ENCODE data around the gene PRPF38B.
"Not testable (repeated sequence)": the region's sequence is repeated elsewhere in the genome, so short reads cannot be mapped to it uniquely, and the experiment has no call there.

Gene PRPF38B, protein sequence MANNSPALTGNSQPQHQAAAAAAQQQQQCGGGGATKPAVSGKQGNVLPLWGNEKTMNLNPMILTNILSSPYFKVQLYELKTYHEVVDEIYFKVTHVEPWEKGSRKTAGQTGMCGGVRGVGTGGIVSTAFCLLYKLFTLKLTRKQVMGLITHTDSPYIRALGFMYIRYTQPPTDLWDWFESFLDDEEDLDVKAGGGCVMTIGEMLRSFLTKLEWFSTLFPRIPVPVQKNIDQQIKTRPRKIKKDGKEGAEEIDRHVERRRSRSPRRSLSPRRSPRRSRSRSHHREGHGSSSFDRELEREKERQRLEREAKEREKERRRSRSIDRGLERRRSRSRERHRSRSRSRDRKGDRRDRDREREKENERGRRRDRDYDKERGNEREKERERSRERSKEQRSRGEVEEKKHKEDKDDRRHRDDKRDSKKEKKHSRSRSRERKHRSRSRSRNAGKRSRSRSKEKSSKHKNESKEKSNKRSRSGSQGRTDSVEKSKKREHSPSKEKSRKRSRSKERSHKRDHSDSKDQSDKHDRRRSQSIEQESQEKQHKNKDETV

GRCh38 chr1:108691942-108692723, at the start of gene PRPF38B:
PRPF38B (plus strand) TSS chr1:108692310; CDS start chr1:108692592, 282 bp downstream.
- DNase-seq (ENCODE audit: low read depth) = peak; percentile 86

- peak; percentile 27 for DNase-seq (ENCODE audit: low read depth)
Measured at GRCh38 chr1:108643492-108644335, 48.4 kb upstream of the PRPF38B start.

DNA sequence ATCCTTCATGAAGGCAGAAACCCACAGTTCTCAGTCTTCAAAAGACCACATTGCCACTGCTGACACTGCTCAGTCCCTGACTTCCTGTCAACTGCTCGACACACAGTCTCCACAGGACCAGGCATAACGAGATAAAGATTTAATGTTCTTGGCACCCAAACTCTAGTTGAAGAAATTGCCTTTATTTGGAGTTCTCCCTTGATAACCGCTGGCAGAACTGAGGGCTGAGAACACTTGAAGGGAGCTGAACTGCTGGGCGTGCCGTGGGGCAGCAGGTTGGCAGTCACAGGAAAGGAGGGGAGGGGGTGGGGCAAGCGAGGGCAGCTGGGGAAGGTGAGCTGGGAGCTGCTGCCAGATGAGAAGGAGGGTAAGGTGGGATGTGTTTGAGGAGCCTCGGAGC, 47.1 kb upstream of the PRPF38B start:
- no peak for DNase-seq (ENCODE audit: low read depth)

DNA sequence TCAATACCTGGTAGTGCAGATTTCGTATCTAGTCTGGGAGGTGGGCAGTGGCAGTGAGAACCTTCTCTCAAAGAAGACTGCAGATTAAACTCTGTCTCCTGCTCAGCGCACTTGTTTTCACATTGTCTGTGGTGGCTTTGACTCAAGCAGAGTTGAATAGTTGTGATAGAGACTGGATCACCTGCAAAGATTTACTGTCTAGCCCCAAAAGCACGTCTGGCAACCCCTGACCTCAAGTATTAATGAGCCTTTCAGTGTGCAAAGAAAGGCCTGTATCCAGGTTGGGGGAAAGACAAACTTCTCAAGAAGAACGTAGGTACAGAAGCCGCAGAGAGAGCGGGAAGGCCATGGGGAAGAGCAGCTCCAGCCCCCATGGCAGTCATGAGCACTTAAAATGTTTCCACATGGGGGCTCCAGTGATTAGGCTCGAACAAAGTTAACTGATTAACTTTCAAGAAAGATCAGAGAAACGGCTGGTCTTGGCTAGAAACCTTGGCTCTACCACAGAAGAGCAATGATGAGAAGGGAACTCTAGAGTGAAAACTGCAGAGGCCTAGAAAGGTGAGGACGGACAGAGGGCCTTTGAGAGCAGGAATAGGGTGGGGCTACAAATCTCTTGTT, 46.4 kb upstream of the PRPF38B start:
- no peak for DNase-seq (ENCODE audit: low read depth)

GRCh38 chr1:108646265-108646647, 45.9 kb upstream of the PRPF38B start:
- DNase-seq (ENCODE audit: low read depth) = no peak

- DNase-seq (ENCODE audit: low read depth) = peak; percentile 73
Measured at GRCh38 chr1:108646648-108647269, 45.4 kb upstream of the PRPF38B start.

DNA sequence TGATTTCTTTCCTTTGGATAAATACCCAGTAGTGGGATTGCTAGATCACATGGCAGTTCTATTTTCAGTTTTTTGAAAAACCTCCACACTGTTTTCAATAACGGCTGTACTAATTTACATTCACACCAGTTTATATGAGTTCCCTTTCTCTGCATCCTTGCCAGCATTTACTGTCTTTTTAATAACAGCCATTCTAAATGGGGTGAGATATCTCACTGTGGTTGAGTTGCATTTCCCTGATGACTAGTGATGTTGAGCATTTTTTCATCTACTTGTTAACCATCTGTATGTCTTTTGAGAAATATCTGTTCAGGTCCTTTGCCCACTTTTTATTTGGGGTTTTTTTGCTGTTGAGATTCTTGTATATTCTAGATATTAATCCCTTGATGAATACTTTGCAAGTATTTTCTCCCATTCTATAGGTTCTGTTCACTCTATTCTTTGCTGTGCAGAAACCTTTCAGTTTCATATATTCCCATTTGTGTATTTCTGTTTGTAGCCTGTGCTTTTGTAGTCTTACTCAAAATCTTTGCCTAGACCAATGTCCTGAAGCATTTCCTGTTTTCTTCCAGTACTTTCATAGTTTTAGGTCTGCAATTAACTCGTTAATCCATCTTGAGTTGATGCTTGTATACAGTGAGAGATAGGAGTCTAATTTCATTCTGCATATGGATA, 38.5 kb upstream of the PRPF38B start:
- no peak for DNase-seq (ENCODE audit: low read depth)

DNA sequence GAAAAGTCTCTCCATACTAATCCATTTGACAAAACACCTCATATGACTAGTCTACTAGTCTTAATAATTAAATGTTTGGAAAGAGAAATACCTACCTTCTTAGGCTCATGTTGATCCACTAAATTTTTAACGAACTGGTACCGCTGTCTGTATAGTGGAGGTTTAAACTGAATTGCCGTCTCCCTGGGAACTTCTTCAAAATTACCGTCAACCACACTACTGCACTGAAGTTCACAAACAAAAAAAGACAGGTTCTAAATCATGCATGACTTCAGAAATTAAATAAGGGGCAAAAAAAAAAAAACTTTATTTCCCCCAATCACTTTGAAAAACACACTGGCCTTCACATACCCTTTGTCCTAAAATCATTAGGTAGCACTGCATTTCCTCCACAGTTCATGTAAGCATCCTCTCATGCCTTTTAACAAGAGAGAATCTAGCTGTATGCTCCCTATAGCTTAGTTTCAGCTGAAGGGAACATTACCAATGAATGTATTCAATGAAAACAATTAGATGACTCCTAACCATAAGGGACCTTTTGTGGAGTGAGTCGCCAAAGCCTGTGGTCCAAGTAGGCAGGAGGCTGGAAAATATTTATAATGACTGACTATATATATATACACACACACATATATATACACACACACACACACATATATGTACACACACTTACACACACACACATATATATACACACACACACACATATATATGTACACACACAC, 34.6 kb upstream of the PRPF38B start:
- DNase-seq (ENCODE audit: low read depth) = no peak

DNA sequence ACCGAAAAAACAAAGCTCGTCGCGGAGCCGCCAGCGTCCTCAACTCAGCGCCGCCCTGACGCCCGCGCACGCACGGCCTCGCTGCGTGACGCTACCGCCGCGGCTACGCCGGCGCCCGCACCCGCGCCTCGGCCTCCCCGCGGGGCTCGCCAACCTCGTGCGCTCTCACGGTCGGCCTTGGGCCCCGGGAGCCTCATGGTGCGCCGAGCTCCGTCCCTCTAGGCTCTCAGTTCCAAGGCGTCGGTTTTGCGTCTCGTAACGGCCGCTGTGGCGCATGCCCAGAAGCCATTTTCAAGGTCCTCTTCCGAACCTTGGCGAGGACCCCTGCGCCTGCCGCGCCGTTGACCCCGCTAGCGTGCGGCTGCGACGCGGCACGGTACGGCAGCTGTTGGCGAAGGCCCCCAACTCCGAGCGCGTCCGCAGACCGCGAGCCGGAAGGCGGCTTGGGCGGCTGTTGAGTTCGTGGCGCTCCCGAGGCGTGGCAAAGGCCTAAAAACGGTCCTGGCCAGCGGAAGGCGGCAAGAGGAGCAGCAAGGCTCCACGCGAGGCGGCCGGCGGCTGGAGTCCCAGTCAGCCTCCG, 31.0 kb upstream of the PRPF38B start, which contains the start of gene HENMT1:
TSS of gene HENMT1 (minus strand) at position 64 of the 580 bp plus-strand sequence. CDS start 1,209 bp downstream, outside the sequence.
- peak; percentile 48 for DNase-seq (ENCODE audit: low read depth)

DNA sequence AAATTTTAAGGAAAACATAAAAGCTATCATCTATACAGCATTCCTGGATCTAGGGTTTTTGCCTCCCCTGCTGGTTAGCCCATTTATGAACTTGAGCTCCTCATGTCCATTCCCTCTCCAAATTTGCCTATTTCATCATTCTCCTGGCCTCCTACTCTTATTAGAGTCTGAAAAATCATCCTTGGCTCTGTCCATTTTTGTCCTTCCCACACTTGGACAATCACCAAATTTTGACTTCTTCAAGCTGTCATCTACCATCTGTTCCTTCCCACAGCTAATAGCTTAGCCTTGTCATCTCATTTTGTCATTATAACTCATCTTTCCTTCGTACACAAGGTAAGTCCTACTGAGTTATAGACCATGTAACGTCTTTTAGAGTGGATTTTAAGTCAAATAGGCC, 29.0 kb upstream of the PRPF38B start:
- DNase-seq (ENCODE audit: low read depth) = no peak

GRCh38 chr1:108664481-108664880, 27.6 kb upstream of the PRPF38B start:
- no peak for DNase-seq (ENCODE audit: low read depth)

DNA sequence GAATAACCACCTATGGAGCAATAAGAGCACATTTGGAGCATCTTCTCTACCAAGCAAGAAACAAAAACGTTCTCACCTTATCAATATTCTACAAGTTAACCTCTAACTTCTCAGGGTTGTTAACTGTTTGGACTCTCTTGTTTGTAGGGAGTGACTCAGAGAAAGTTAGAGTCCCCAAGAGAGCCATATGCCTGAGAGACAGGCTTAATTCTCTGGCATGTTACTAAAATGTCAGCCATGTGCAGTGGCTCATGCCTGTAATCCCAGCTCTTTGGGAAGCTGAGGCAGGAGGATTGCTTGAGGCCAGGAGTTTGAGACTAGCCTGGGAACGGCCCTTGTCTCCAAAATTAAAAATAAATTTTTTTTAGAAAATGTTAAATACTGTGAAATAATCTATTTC, 27.0 kb upstream of the PRPF38B start:
- DNase-seq (ENCODE audit: low read depth) = no peak

DNA sequence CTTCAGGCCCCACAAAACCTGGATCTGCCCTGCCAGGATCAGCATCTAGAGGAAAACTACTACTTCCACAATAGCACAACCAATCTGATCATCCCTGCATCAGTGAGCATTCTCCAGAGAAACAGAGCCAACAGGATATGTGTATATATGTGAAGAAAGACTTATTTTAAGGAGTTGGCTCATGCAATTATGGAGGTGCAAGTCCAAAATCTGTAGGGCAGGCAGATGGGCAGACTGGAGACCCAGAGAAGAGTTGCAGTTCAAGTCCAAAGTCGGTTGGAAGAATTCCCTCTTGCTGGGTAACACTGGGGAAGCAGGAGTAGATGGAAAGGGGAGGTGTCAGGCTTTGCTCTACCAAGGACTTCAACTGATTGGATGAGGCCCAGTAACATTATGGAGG, 26.3 kb upstream of the PRPF38B start:
- no peak for DNase-seq (ENCODE audit: low read depth)

DNA sequence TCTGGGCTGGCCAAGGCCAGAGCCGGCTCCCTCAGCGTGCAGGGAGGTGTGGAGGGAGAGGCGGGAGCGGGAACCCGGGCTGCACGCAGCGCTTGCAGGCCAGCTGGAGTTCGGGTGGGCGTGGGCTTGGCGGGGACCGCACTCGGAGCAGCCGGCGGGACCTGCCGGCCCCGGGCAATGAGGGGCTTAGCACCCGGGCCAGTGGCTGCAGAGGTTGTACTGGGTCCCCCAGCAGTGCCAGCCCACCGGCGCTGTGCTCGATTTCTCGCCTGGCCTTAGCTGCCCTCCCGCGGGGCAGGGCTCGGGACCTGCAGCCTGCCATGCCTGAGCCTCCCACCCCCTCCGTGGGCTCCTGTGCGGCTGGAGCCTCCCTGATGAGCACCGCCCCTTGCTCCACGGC, 24.7 kb upstream of the PRPF38B start:
- not testable (repeated sequence) for DNase-seq (ENCODE audit: low read depth)

GRCh38 chr1:108668777-108669176, 23.3 kb upstream of the PRPF38B start:
- DNase-seq (ENCODE audit: low read depth) = no peak

- no peak for DNase-seq (ENCODE audit: low read depth)
Measured at GRCh38 chr1:108669679-108670078, 22.4 kb upstream of the PRPF38B start.

DNA sequence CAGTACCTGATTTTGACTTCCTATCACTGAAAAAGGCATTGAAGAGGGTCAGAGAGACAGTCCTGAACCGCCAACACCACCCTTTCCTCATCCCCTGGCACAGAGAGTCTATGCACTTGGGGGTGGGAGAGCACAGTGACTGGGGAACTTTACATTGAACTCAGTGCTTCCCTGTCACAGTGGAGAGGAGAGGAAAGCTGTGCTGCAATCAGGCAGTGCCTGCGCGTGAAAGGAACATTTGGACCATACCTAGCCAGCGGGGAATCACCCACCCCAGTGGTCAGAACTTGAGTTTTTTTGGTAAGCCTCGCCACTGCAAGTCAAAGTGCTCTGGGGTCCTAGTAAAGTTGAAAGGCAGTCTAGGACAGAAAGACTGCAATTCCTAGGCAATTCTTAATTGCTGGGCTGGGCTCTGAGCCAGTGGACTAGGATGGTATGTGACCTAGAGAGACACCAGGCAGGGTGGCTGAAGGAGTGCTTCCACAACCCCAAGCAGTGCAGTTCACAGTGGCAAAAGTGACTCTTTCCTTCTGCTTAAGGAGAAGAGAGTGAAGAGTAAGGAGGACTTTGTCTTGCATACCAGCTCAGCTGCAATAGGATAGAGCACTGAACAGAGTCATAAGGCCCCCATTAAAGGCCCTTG, 21.9 kb upstream of the PRPF38B start:
- no peak for DNase-seq (ENCODE audit: low read depth)

- no peak for DNase-seq (ENCODE audit: low read depth)
Measured at GRCh38 chr1:108671143-108671542, 21.0 kb upstream of the PRPF38B start.

GRCh38 chr1:108678706-108679105, 13.4 kb upstream of the PRPF38B start:
- DNase-seq (ENCODE audit: low read depth) = no peak

Measured in stimulated activated CD8-positive, alpha-beta memory T cell treated with anti-CD3 and anti-CD28 coated beads, Interleukin-15, amount 100 ng/mL, for 1 hour (primary cell).